HEK293 (cell line): ENCODE results near the gene MED13L.

Source experiments
- ATF2 ChIP-seq: fragments of 450-650 bp; formaldehyde crosslinking; IDR thresholded peaks from 2 replicates; pipeline ENCODE4 v1.5.1; 2016; ENCODE audit warnings: missing biosample characterization, missing genetic modification characterization, low read depth
- CTCF ChIP-seq: fragments of 450-650 bp; formaldehyde crosslinking; IDR thresholded peaks from 2 replicates; pipeline ENCODE4 v1.5.1; 2016; ENCODE audit warnings: missing biosample characterization, missing genetic modification characterization
- GLI2 ChIP-seq: fragments of 450-650 bp; formaldehyde crosslinking; IDR thresholded peaks from 2 replicates; pipeline ENCODE4; 2017; ENCODE audit warnings: missing biosample characterization, missing genetic modification characterization, low read depth, borderline replicate concordance
- SALL2 ChIP-seq: fragments of 450-650 bp; formaldehyde crosslinking; IDR thresholded peaks from 2 replicates; pipeline ENCODE4 v1.5.0; 2017; ENCODE audit warnings: missing biosample characterization, mild to moderate bottlenecking, missing genetic modification characterization, borderline replicate concordance
- YY1 ChIP-seq: fragments of 450-650 bp; formaldehyde crosslinking; IDR thresholded peaks from 2 replicates; pipeline ENCODE4 v1.5.1; 2018; ENCODE audit warnings: missing biosample characterization, missing genetic modification characterization
- ZNF157 ChIP-seq: fragments of 450-650 bp; formaldehyde crosslinking; IDR thresholded peaks from 2 replicates; pipeline ENCODE4 v1.5.1; 2016; ENCODE audit warnings: missing biosample characterization, missing genetic modification characterization
- ZNF184 ChIP-seq: fragments of 450-650 bp; IDR thresholded peaks from 2 replicates; pipeline ENCODE4 v1.5.1; 2018; ENCODE audit warnings: missing biosample characterization, mild to moderate bottlenecking, missing genetic modification characterization
- ZNF274 ChIP-seq, 2 experiments: fragments of 200-500 bp in 1 of 2; fragments of 450-650 bp in 1 of 2; sonication (Bioruptor generic) in 1 of 2; formaldehyde crosslinking in 1 of 2; IDR thresholded peaks; 2 replicates each; pipeline versions ENCODE4 v1.5.1 to v1.6.1; 2014 to 2016; ENCODE audit warnings: borderline replicate concordance in 1 of 2, inconsistent platforms in 1 of 2, low read length in 1 of 2, missing biosample characterization in 1 of 2, missing genetic modification characterization in 1 of 2
- ZNF521 ChIP-seq: fragments of 450-650 bp; formaldehyde crosslinking; IDR thresholded peaks from 2 replicates; pipeline ENCODE4 v1.5.1; 2017; ENCODE audit warnings: missing biosample characterization, mild to moderate bottlenecking, missing genetic modification characterization
- ZNF548 ChIP-seq: fragments of 450-650 bp; formaldehyde crosslinking; IDR thresholded peaks from 2 replicates; pipeline ENCODE4 v1.5.1; 2016; ENCODE audit warnings: missing biosample characterization, missing genetic modification characterization
- ZNF624 ChIP-seq: fragments of 450-650 bp; formaldehyde crosslinking; IDR thresholded peaks from 2 replicates; pipeline ENCODE4 v1.5.1; 2017; ENCODE audit warnings: missing biosample characterization, missing genetic modification characterization
- ZNF785 ChIP-seq: fragments of 450-650 bp; formaldehyde crosslinking; IDR thresholded peaks from 2 replicates; pipeline ENCODE4 v1.5.1; 2016; ENCODE audit warnings: missing biosample characterization, missing genetic modification characterization
- ZNF792 ChIP-seq: fragments of 450-650 bp; formaldehyde crosslinking; IDR thresholded peaks from 2 replicates; pipeline ENCODE4 v1.5.1; 2016; ENCODE audit warnings: missing biosample characterization, missing genetic modification characterization

DNA sequence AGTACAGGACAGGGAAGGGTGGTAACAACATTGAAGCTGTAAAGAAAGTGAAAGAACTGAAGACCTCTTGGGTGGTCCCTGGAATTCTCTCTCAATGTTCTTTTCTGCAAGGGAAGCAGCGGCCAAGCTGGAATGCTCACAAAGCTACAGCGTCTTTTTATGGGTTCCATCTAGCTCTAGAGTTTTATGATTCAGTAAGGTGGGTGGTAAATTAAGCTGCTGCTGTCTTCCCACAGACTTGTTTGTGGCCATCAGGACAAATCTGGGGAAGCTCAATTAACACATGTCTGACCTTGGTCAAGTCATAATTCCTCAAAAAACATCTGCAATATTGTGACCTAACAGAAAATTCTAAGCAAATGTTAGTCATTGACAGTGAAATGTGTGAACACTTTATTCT, 139.1 kb downstream of the MED13L start:
- TF ChIP-seq CTCF (tag by site-specific recombination) (no peak), ZNF785 (tag by site-specific recombination) (no peak), YY1 (no peak), ATF2 (tag by site-specific recombination) (no peak), GLI2 (tag by site-specific recombination) (no peak), ZNF157 (no peak), ZNF548 (tag by site-specific recombination) (no peak), ZNF184 (tag by site-specific recombination) (no peak), ZNF792 (tag by site-specific recombination) (no peak), ZNF274 (IDR thresholded peaks at IDR 0.05; ENCODE audit: low read length) (no peak), ZNF274 (tag by site-specific recombination; IDR thresholded peaks at IDR 0.05; ENCODE audit: borderline replicate concordance) (no peak), ZNF624 (tag by site-specific recombination) (no peak), ZNF521 (tag by site-specific recombination) (no peak), SALL2 (tag by site-specific recombination) (no peak)
